ENCODE measurements around the gene IGFBP2. TPM values are rescaled to one million over a fixed set of nuclear protein-coding genes. Genes with fewer than 3 reads are reported as not detected.

Gene IGFBP2
- total RNA-seq, 6 donors from 2014 or later: 16.8 to 82.8 (median 41.9) TPM

GRCh38 chr2:216616083-216616678 lies 17.0 kb upstream of the IGFBP2 start:
- DNase-seq (no peak), ATAC-seq (ENCODE audit: low FRiP score in 2 of 2) (no peak)
- Histone ChIP-seq H3K4me3 (no peak overlapping the region), H3K9me3 (no peaks in the 10 kb centered on the region), H3K27me3 (no peaks in the 10 kb centered on the region), H3K36me3 (no peaks in the 10 kb centered on the region), H3K27ac (no peak overlapping the region), H3K4me1 (no peaks in the 10 kb centered on the region)
- 79 to 86% methylated on average over 2 to 3 of the region's 3 CpGs for WGBS, 2 donors
- TF ChIP-seq EP300 (IDR thresholded peaks at IDR 0.05): no peak
- TF ChIP-seq CTCF (IDR thresholded peaks at IDR 0.05): no peak
- TF ChIP-seq POLR2A (IDR thresholded peaks at IDR 0.05): no peak
- no peak for TF ChIP-seq POLR2AphosphoS5 (IDR thresholded peaks at IDR 0.05)

- TF ChIP-seq POLR2A (IDR thresholded peaks at IDR 0.05): no peak
- 87 to 93% methylated on average over 13 of the region's 13 CpGs for WGBS, 2 donors
- ATAC-seq (ENCODE audit: low FRiP score in 2 of 2) (no peak), DNase-seq (peak in 1 of 2 donors; percentile 25)
- Histone ChIP-seq H3K4me1 (no peaks in the 10 kb centered on the region), H3K27me3 (no peaks in the 10 kb centered on the region), H3K36me3 (no peaks in the 10 kb centered on the region), H3K4me3 (no peak overlapping the region), H3K27ac (no peak overlapping the region), H3K9me3 (no peaks in the 10 kb centered on the region)
Observed at GRCh38 chr2:216617159-216617815, 15.9 kb upstream of the IGFBP2 start.

GRCh38 chr2:216618785-216619184 lies 14.4 kb upstream of the IGFBP2 start:
- H3K4me1 ChIP-seq: no peaks in the 10 kb centered on the region
- TF ChIP-seq CTCF (IDR thresholded peaks at IDR 0.05) (no peak), POLR2A (IDR thresholded peaks at IDR 0.05) (no peak), EP300 (IDR thresholded peaks at IDR 0.05) (no peak), POLR2AphosphoS5 (IDR thresholded peaks at IDR 0.05) (no peak)
- no peaks in the 10 kb centered on the region for H3K9me3 ChIP-seq
- ATAC-seq (ENCODE audit: low FRiP score in 2 of 2): no peak
- WGBS, 2 donors: 88 to 90% methylated on average over 7 of the region's 7 CpGs
- H3K4me3 ChIP-seq: no peak overlapping the region
- H3K27ac ChIP-seq: no peak overlapping the region
- H3K27me3 ChIP-seq: no peaks in the 10 kb centered on the region
- DNase-seq: no peak
- H3K36me3 ChIP-seq: no peaks in the 10 kb centered on the region

DNA sequence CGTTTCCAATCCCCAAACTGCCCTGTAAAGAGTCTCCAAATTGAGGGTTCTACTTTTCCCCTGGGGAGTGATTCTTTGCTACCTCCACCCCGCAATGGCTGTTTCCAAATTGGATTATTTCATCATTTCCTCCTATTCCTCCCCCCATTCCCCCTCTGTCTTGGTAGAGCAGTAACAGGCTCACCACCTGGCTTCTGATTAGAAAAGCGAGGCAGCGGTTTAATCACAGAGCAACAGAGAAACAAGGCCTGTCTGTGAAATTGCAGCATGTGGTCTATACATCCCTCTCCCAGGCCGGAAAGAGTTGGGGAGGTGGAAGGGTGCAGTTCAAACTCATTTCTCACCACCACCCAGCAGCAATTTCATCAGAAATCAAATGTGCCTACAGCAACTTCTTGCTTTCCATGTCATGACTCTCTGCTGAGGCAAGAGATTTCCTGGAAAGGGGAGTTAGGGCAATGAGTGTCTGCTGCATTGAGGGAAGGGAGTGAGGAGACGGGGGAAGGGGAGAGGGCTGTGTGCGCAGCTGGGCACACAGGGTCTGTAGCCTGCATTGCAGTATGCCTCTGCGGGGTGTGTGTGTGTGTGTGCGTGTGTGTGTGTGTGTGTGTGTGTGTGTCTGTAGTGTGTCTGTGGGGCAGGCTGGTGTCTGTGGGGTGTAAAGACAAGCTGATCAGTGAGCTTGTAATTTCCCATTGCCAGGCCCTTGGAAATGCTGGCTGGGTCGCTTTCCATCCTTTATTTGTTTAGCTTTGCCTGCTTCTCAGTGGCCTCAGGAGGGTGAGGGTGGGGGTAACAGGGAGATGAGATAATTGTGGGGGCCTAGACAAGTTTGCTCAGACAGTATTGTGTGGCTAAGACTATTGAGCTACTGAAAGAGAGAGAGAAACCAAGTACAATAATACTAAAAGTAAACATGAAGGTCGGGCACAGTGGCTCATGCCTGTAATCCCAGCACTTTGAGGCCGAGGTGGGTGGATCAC lies 13.5 kb upstream of the IGFBP2 start:
- 61 to 70% methylated on average over 12 of the region's 12 CpGs for WGBS, 2 donors
- DNase-seq: no peak

More for the DNA sequence above, 13.5 kb upstream of the IGFBP2 start:
- Histone ChIP-seq H3K4me3 (no peak overlapping the region), H3K27me3 (no peaks in the 10 kb centered on the region), H3K9me3 (no peaks in the 10 kb centered on the region), H3K4me1 (no peaks in the 10 kb centered on the region), H3K27ac (no peak overlapping the region), H3K36me3 (no peaks in the 10 kb centered on the region)
- peak in 1 of 2 donors; percentile 10 for ATAC-seq (ENCODE audit: low FRiP score in 2 of 2)
- TF ChIP-seq POLR2AphosphoS5 (IDR thresholded peaks at IDR 0.05) (no peak), CTCF (IDR thresholded peaks at IDR 0.05) (no peak), EP300 (IDR thresholded peaks at IDR 0.05) (no peak), POLR2A (IDR thresholded peaks at IDR 0.05) (no peak)
